Measurements from ENCODE around the gene AFAP1L2.

Gene AFAP1L2

GRCh38 chr10:114311496-114312209 lies 92.6 kb downstream of the AFAP1L2 start:
- Histone ChIP-seq H3K9ac (ENCODE audit: low read length) (no peak overlapping the region), H3F3A (ENCODE audit: insufficient read depth) (no peaks in the 10 kb centered on the region), H3K27ac (ENCODE audit: low read depth, low read length) (no peak overlapping the region), H3K36me3 (ENCODE audit: low read length) (no peaks in the 10 kb centered on the region), H3K4me3 (ENCODE audit: insufficient read depth, low read length, poor library complexity, severe bottlenecking) (no peak overlapping the region), H4K20me1 (ENCODE audit: low read depth, low read length) (no peaks in the 10 kb centered on the region), H3K9me3 (ENCODE audit: insufficient read depth, low read length) (no peaks in the 10 kb centered on the region), H2AFZ (ENCODE audit: low read depth, low read length, severe bottlenecking) (no peak overlapping the region), H3K4me2 (ENCODE audit: low read depth, low read length, poor library complexity, severe bottlenecking) (no peak overlapping the region), H3K27me3 (ENCODE audit: low read length) (no peaks in the 10 kb centered on the region), H3K9me2 (replicated peaks; ENCODE audit: insufficient read depth, low read length) (no peaks in the 10 kb centered on the region), H3K79me2 (ENCODE audit: insufficient read depth, low read length) (no peaks in the 10 kb centered on the region)
- TF ChIP-seq EZH2phosphoT487 (conservative IDR thresholded peaks at IDR 0.05; ENCODE audit: low read length) (no peak), CTCF (IDR thresholded peaks at IDR 0.05; ENCODE audit: insufficient read depth, low read length, poor library complexity, severe bottlenecking) (no peak)

GRCh38 chr10:114311023-114311422 lies 93.3 kb downstream of the AFAP1L2 start:
- Histone ChIP-seq H3K4me2 (ENCODE audit: low read depth, low read length, poor library complexity, severe bottlenecking) (no peak overlapping the region), H3K27ac (ENCODE audit: low read depth, low read length) (no peak overlapping the region), H3K9me2 (replicated peaks; ENCODE audit: insufficient read depth, low read length) (no peaks in the 10 kb centered on the region), H3K79me2 (ENCODE audit: insufficient read depth, low read length) (no peaks in the 10 kb centered on the region), H2AFZ (ENCODE audit: low read depth, low read length, severe bottlenecking) (no peak overlapping the region), H3K27me3 (ENCODE audit: low read length) (no peaks in the 10 kb centered on the region), H3F3A (ENCODE audit: insufficient read depth) (no peaks in the 10 kb centered on the region), H4K20me1 (ENCODE audit: low read depth, low read length) (no peaks in the 10 kb centered on the region), H3K9me3 (ENCODE audit: insufficient read depth, low read length) (no peaks in the 10 kb centered on the region), H3K4me3 (ENCODE audit: insufficient read depth, low read length, poor library complexity, severe bottlenecking) (no peak overlapping the region), H3K36me3 (ENCODE audit: low read length) (no peaks in the 10 kb centered on the region), H3K9ac (ENCODE audit: low read length) (no peak overlapping the region)
- TF ChIP-seq CTCF (IDR thresholded peaks at IDR 0.05; ENCODE audit: insufficient read depth, low read length, poor library complexity, severe bottlenecking), result no peak
- no peak for TF ChIP-seq EZH2phosphoT487 (conservative IDR thresholded peaks at IDR 0.05; ENCODE audit: low read length)

GRCh38 chr10:114310346-114310745 lies 94.0 kb downstream of the AFAP1L2 start:
- no peaks in the 10 kb centered on the region for H4K20me1 ChIP-seq (ENCODE audit: low read depth, low read length)
- no peak overlapping the region for H3K4me2 ChIP-seq (ENCODE audit: low read depth, low read length, poor library complexity, severe bottlenecking)
- no peaks in the 10 kb centered on the region for H3K9me2 ChIP-seq (replicated peaks; ENCODE audit: insufficient read depth, low read length)
- H3K4me3 ChIP-seq (ENCODE audit: insufficient read depth, low read length, poor library complexity, severe bottlenecking), result no peak overlapping the region
- no peaks in the 10 kb centered on the region for H3K9me3 ChIP-seq (ENCODE audit: insufficient read depth, low read length)
- no peaks in the 10 kb centered on the region for H3F3A ChIP-seq (ENCODE audit: insufficient read depth)
- H3K27me3 ChIP-seq (ENCODE audit: low read length), result no peaks in the 10 kb centered on the region
- H2AFZ ChIP-seq (ENCODE audit: low read depth, low read length, severe bottlenecking), result no peak overlapping the region
- H3K27ac ChIP-seq (ENCODE audit: low read depth, low read length), result no peak overlapping the region
- H3K79me2 ChIP-seq (ENCODE audit: insufficient read depth, low read length), result no peaks in the 10 kb centered on the region
- no peaks in the 10 kb centered on the region for H3K36me3 ChIP-seq (ENCODE audit: low read length)
- TF ChIP-seq CTCF (IDR thresholded peaks at IDR 0.05; ENCODE audit: insufficient read depth, low read length, poor library complexity, severe bottlenecking), result no peak
- no peak for TF ChIP-seq EZH2phosphoT487 (conservative IDR thresholded peaks at IDR 0.05; ENCODE audit: low read length)
- no peak overlapping the region for H3K9ac ChIP-seq (ENCODE audit: low read length)

Data from SU-DHL-6 (cell line).